Subcutaneous adipose tissue (tissue), 4 donors: ENCODE measurements around the gene CTIF. TPM values are rescaled to one million over a fixed set of nuclear protein-coding genes. Genes with fewer than 3 reads are reported as not detected.

ENCODE experiments used
- CTCF ChIP-seq: fragments of 450-650 bp; IDR thresholded peaks from one replicate; pipeline ENCODE4 v1.5.1; 2016; ENCODE audit warnings: low read depth, mild to moderate bottlenecking, control low read depth, antibody characterized with exemption, moderate library complexity
- total RNA-seq, 4 donors: library from RNA; depleted of rRNA; stranded (reverse); fragments of >200 nt; gene quantifications; one replicate each; pipeline ENCODE4 v1.1.0, GENCODE V29; 2016

The CTIF gene
- total RNA-seq, 4 donors from 2014 or later = 41.0 to 195 (median 78.3) TPM

GRCh38 chr18:48806551-48807261, 267.9 kb downstream of the CTIF start:
- TF ChIP-seq CTCF = no peak

GRCh38 chr18:48808476-48808875, 269.6 kb downstream of the CTIF start:
- no peak for TF ChIP-seq CTCF

- TF ChIP-seq CTCF = no peak
Observed at GRCh38 chr18:48809365-48809764, 270.5 kb downstream of the CTIF start.

GRCh38 chr18:48810805-48811204, 272.0 kb downstream of the CTIF start:
- no peak for TF ChIP-seq CTCF

GRCh38 chr18:48811401-48811800, 272.6 kb downstream of the CTIF start:
- no peak for TF ChIP-seq CTCF

GRCh38 chr18:48813321-48813720, 274.5 kb downstream of the CTIF start:
- TF ChIP-seq CTCF = no peak

GRCh38 chr18:48813833-48814489, 275.1 kb downstream of the CTIF start:
- no peak for TF ChIP-seq CTCF
